ENCODE data around the gene STK24.

Gene STK24

GRCh38 chr13:98461486-98462240, 115.2 kb downstream of the STK24 start:
- Mint-ChIP-seq H3K27ac (no peak overlapping the region), H3K4me3 (no peak overlapping the region), H3K4me1 (ENCODE audit: low read depth) (no peaks in the 10 kb centered on the region), H3K9me3 (no peaks in the 10 kb centered on the region), H3K27me3 (no peaks in the 10 kb centered on the region), H3K36me3 (ENCODE audit: low read depth) (peaks cover 94% of the 10 kb centered on the region)
- intact Hi-C loops (cut with micrococcal nuclease) = no loop called here

DNA sequence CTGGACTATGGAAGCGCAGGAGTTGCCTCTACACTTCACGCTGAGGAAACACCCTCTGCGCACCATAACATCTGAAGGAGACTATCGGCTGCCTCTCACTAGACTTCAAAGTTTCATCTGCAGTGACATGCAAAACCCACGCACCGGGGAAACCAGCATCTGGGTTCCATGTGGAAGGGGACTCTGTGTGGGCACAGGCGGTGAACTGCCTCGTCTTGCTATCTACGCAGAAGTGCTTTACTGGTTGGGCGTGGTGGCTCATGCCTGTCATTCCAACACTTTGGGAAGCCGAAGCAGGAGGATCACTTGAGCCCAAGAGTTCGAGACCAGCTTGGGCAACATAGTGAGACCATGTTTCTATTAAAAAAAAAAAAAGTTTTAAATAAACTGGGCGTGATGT, 116.4 kb downstream of the STK24 start:
- no peak overlapping the region for H3K27ac Mint-ChIP-seq
- peaks cover 98% of the 10 kb centered on the region for H3K36me3 Mint-ChIP-seq (ENCODE audit: low read depth)
- intact Hi-C loops (cut with micrococcal nuclease) = no loop called here
- H3K4me3 Mint-ChIP-seq = no peak overlapping the region
- no peaks in the 10 kb centered on the region for H3K9me3 Mint-ChIP-seq
- no peaks in the 10 kb centered on the region for H3K4me1 Mint-ChIP-seq (ENCODE audit: low read depth)
- no peaks in the 10 kb centered on the region for H3K27me3 Mint-ChIP-seq

GRCh38 chr13:98459721-98460370, 117.1 kb downstream of the STK24 start:
- Mint-ChIP-seq H3K9me3 (no peaks in the 10 kb centered on the region), H3K27ac (no peak overlapping the region), H3K4me1 (ENCODE audit: low read depth) (no peaks in the 10 kb centered on the region), H3K4me3 (no peak overlapping the region), H3K36me3 (ENCODE audit: low read depth) (peaks cover 98% of the 10 kb centered on the region), H3K27me3 (no peaks in the 10 kb centered on the region)
- intact Hi-C loops (cut with micrococcal nuclease) = no loop called here

DNA sequence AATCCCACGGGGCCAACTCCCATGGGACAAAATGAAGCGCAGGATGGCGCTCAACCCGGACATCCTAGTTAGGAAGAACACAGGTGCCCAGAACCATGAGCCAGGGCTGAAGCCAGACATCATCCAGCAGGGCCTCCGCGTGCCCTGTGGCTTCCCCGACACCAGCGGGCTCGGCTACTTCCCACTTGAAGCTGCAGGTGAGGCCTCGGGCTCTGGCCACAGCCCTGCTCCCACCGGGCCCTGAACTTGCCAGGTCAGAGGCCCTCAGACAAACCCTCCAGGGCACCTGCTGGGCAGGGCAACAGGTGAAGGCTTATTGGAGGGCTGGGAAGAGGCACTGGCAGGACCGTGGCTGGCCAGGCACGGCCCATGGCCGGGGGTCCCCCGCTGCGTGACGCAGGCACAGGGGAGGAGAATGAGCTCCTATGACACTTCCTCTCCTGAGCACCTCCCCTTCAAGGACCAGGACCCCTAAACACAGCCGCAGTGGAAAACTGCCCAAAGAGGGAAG, 117.7 kb downstream of the STK24 start:
- H3K36me3 Mint-ChIP-seq (ENCODE audit: low read depth) = peaks cover 99% of the 10 kb centered on the region
- intact Hi-C loops (cut with micrococcal nuclease) = no loop called here
- no peak overlapping the region for H3K27ac Mint-ChIP-seq
- no peaks in the 10 kb centered on the region for H3K4me1 Mint-ChIP-seq (ENCODE audit: low read depth)
- no peaks in the 10 kb centered on the region for H3K9me3 Mint-ChIP-seq
- H3K4me3 Mint-ChIP-seq = no peak overlapping the region
- H3K27me3 Mint-ChIP-seq = no peaks in the 10 kb centered on the region

DNA sequence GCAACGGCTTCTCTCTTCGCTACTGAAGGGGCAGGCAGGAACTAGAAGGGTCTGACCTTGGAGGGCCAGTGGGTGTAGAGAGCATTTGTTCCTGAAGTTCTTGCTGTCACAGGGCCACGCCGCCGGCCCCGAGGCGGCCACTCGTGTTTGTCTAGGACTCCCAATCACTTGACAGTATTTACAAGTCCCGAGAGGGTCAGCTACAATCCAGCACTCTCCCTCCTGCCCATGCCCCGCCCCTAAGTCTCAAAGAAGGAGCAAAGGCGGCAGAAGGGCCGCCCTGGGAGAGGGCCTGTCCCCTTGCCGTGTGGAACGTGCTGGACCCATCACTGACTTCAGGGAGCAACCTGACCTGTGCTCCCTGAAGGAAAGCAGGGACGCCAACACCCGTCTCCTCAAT, 118.5 kb downstream of the STK24 start:
- intact Hi-C loops (cut with micrococcal nuclease) = no loop called here
- no peaks in the 10 kb centered on the region for H3K9me3 Mint-ChIP-seq
- H3K36me3 Mint-ChIP-seq (ENCODE audit: low read depth) = peaks cover 97% of the 10 kb centered on the region
- H3K27me3 Mint-ChIP-seq = no peaks in the 10 kb centered on the region
- no peak overlapping the region for H3K4me3 Mint-ChIP-seq
- no peak overlapping the region for H3K27ac Mint-ChIP-seq
- H3K4me1 Mint-ChIP-seq (ENCODE audit: low read depth) = no peaks in the 10 kb centered on the region

GRCh38 chr13:98457053-98457452, 119.9 kb downstream of the STK24 start:
- H3K4me1 Mint-ChIP-seq (ENCODE audit: low read depth) = no peaks in the 10 kb centered on the region
- H3K9me3 Mint-ChIP-seq = no peaks in the 10 kb centered on the region
- H3K27ac Mint-ChIP-seq = no peak overlapping the region
- H3K27me3 Mint-ChIP-seq = no peaks in the 10 kb centered on the region
- peaks cover 97% of the 10 kb centered on the region for H3K36me3 Mint-ChIP-seq (ENCODE audit: low read depth)
- no peak overlapping the region for H3K4me3 Mint-ChIP-seq
- intact Hi-C loops (cut with micrococcal nuclease) = no loop called here

GRCh38 chr13:98456413-98456845, 120.5 kb downstream of the STK24 start:
- Mint-ChIP-seq H3K4me3 (no peak overlapping the region), H3K9me3 (no peaks in the 10 kb centered on the region), H3K27ac (no peak overlapping the region), H3K27me3 (no peaks in the 10 kb centered on the region), H3K4me1 (ENCODE audit: low read depth) (no peaks in the 10 kb centered on the region), H3K36me3 (ENCODE audit: low read depth) (peaks cover 97% of the 10 kb centered on the region)
- intact Hi-C loops (cut with micrococcal nuclease) = no loop called here

DNA sequence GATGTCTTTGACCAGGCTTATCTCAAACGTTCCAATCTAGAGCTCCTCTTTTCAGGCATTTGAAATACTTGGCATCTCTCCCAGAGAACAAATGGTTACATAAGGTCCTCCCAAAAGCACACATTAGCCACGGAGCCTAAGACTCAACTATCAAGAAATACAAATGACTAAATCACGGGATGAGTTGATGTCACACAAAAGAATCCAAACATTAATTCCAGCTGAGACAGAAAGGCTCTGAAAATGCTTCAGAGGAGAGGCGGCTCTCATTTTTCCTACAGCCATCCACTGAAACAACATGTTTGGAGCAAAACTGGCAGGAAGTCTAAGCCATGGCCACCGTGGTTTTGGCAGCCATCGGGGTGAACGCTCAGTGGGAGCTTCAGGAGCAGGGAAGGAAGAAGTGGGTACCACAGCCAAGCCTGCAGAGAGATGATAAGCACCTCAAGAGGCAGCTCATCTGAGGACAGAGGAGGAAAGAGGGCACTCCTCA, 122.5 kb downstream of the STK24 start:
- H3K4me3 Mint-ChIP-seq = no peak overlapping the region
- intact Hi-C loops (cut with micrococcal nuclease) = no loop called here
- no peak overlapping the region for H3K27ac Mint-ChIP-seq
- H3K36me3 Mint-ChIP-seq (ENCODE audit: low read depth) = peaks cover 92% of the 10 kb centered on the region
- H3K4me1 Mint-ChIP-seq (ENCODE audit: low read depth) = no peaks in the 10 kb centered on the region
- H3K9me3 Mint-ChIP-seq = no peaks in the 10 kb centered on the region
- no peaks in the 10 kb centered on the region for H3K27me3 Mint-ChIP-seq

DNA sequence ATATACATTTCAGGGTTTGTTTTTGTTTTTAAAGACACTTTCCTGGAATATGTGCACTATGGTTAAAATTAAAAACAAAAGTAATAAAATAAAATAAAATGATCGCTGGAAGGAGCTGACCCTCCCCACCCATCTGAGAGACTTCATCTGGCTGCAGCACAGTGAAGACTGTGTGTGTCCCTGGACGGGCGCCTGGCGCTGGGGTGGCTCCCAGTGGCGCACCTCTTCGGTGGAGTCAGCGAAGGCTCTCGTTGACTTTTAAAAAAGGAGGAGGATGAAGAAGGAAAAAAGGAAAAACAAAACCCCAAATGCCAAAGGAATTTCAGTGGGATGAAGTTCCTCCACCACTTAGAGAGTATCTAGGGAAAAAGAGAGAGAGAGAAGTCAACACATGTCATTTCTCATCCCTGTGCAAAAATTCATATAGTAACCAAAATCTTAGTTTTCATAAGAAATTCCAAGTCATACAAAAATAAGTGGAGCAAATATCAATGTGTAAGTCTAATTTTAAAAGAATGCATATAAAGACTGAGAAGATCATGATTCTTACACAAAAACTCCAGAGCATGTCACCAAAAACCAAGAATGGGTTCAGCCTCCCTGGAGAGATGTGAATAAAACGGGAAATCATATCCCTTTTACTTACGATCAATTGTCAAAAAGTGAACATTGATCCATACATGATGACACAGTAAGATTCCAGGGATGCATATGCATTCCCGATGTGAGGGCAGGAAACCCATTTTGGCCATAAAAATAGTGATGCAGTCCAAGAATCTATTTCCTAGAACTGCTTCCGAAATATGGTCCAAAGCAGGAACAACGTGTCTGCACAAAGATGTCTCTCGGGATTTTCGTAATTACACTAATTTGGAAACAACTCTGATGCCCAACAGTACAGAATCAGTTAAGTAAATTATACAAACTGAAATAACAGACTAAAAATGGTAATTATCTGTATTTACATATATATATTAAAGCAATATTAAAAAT, 123.8 kb downstream of the STK24 start:
- Mint-ChIP-seq H3K4me3 (no peak overlapping the region), H3K4me1 (ENCODE audit: low read depth) (no peaks in the 10 kb centered on the region), H3K27ac (no peak overlapping the region)

GRCh38 chr13:98451676-98452470, 125.0 kb downstream of the STK24 start:
- H3K4me1 Mint-ChIP-seq (ENCODE audit: low read depth) = no peaks in the 10 kb centered on the region
- no peaks in the 10 kb centered on the region for H3K9me3 Mint-ChIP-seq
- peaks cover 92% of the 10 kb centered on the region for H3K36me3 Mint-ChIP-seq (ENCODE audit: low read depth)
- no peak overlapping the region for H3K27ac Mint-ChIP-seq
- H3K27me3 Mint-ChIP-seq = no peaks in the 10 kb centered on the region
- no peak overlapping the region for H3K4me3 Mint-ChIP-seq
- intact Hi-C loops (cut with micrococcal nuclease) = no loop called here

More for the DNA sequence above, 123.8 kb downstream of the STK24 start:
- Mint-ChIP-seq H3K27me3 (no peaks in the 10 kb centered on the region), H3K36me3 (ENCODE audit: low read depth) (peaks cover 92% of the 10 kb centered on the region), H3K9me3 (no peaks in the 10 kb centered on the region)
- intact Hi-C loops (cut with micrococcal nuclease) = no loop called here

GRCh38 chr13:98450539-98451111, 126.3 kb downstream of the STK24 start:
- H3K4me1 Mint-ChIP-seq (ENCODE audit: low read depth) = peaks cover 2% of the 10 kb centered on the region
- H3K9me3 Mint-ChIP-seq = no peaks in the 10 kb centered on the region
- intact Hi-C loops (cut with micrococcal nuclease) = no loop called here
- peaks cover 92% of the 10 kb centered on the region for H3K36me3 Mint-ChIP-seq (ENCODE audit: low read depth)
- no peak overlapping the region for H3K27ac Mint-ChIP-seq
- no peaks in the 10 kb centered on the region for H3K27me3 Mint-ChIP-seq
- no peak overlapping the region for H3K4me3 Mint-ChIP-seq

GRCh38 chr13:98450026-98450425, 126.9 kb downstream of the STK24 start:
- H3K4me1 Mint-ChIP-seq (ENCODE audit: low read depth) = peaks cover 7% of the 10 kb centered on the region
- no peaks in the 10 kb centered on the region for H3K9me3 Mint-ChIP-seq
- no peak overlapping the region for H3K27ac Mint-ChIP-seq
- no peaks in the 10 kb centered on the region for H3K27me3 Mint-ChIP-seq
- peaks cover 92% of the 10 kb centered on the region for H3K36me3 Mint-ChIP-seq (ENCODE audit: low read depth)
- no peak overlapping the region for H3K4me3 Mint-ChIP-seq
- intact Hi-C loops (cut with micrococcal nuclease) = no loop called here

DNA sequence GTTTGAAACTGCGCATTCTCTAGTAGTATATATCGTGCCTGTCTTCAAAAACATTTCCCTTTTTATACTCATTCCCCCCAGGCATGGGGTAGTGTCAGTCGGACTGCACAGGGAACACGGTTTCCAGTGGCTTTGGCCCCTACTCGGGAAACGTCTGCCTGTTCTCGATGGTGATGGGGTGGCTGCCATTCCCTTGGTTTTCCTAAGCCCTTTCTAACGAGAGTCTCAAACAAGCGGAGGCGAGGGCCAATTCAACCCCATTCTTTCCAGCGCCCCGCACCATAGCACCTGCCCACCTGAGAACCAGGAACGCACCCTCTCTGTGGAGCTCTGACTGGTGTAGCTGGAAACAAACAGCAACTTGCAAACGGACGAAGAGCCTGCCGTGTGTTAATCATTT, 127.6 kb downstream of the STK24 start:
- intact Hi-C loops (cut with micrococcal nuclease) = loop anchor here (5.0 kb wide), 1 partner anchor 393 kb away; no protein-coding TSS in a partner anchor
- Mint-ChIP-seq H3K9me3 (no peaks in the 10 kb centered on the region), H3K36me3 (ENCODE audit: low read depth) (peaks cover 92% of the 10 kb centered on the region), H3K27ac (no peak overlapping the region), H3K4me1 (ENCODE audit: low read depth) (peaks cover 11% of the 10 kb centered on the region), H3K27me3 (no peaks in the 10 kb centered on the region), H3K4me3 (no peak overlapping the region)

All from dendritic cell treated with granulocyte-macrophage colony-stimulating factor and Interleukin-4, amounts not matched to agents 40 ng/mL and 50 ng/mL, for 4 days (primary cell).